RCC 7860 (cell line): ENCODE measurements around the gene RPP25L.
A peak's percentile ranks its signal among the peaks of the same experiment; 100 is the strongest.

Source experiments
- DNase-seq: peaks from one replicate; pipeline ENCODE4 v3.0.0-alpha.2; 2015; ENCODE audit warnings: low spot score
- FAIRE-seq: peaks from 2 replicates; lab custom pipeline; 2012; peaks lifted over from hg19 to GRCh38; lab: Jason Lieb, UNC

RPP25L gene

GRCh38 chr9:34612788-34613390 lies 992 bp upstream of the RPP25L start:
- no peak for FAIRE-seq
- DNase-seq: peak; percentile 38

DNA sequence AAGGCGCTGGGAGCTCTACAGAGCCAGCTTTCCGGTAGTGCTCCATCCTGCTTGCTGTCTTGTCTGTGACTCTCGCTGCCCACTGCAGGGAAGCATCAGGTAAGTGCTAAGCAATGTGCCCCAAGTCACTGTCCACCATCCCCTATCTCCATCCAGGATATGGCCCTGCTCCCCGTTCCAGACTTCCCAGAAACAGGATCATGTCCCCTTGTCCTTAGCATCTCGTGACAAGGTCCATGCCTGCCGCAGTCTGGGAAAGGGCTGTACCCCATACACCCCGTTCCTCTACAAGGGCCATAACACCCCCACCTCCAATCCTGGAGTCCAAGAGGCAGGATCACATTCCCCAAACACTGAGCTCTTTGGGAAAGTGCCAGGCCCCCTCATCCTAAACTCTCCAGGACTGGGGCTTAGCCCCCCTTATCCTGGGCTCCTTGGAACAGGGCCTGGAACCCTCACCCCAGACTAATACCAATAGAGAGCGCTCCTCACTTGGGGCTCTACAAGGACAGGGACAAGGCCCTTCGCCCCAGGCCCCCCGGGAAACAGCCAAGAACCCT lies 566 bp downstream of the RPP25L start:
- DNase-seq (no peak), FAIRE-seq (no peak)

- DNase-seq: no peak
- FAIRE-seq: no peak
Observed at GRCh38 chr9:34610434-34611206, 1.3 kb downstream of the RPP25L start.

DNA sequence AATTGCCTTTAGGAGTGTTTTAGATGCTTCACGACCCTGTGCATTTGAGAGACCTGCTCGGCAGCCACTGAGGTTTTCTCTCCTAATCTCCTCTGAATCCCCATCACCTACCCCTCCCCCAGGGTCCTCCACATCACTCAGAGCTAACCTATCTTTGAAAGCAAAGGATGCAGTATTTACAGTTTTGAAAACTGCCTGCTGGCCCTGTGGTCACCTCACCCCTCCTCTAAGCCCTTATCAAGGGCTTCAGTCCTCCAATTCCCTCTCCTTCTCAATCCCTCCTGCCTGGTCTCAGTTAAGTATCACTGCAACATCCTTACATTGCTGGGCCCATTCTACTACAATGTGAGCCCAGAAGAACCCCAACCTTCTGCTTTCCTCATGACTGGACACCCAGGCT lies 4.6 kb downstream of the RPP25L start:
- DNase-seq (no peak), FAIRE-seq (no peak)

DNA sequence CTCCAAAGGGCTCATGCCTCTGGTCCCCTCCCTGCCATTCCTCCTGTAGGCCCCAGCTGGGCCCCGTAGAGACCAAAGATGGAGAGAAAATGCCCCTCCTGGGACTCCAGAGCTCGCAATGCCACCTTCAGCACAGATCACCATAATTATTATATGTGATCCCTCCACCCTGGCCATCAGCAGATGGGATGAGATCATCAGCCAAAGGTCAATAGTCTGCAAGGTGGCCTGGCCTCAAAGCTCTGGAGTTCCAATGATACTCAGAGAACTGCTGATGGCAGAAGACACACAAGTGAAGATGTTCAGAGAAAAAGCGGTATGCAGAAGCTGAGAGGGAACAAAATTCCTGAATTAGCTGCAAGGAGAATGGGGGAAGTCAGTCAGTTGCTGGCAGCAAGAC lies 5.0 kb downstream of the RPP25L start:
- no peak for FAIRE-seq
- DNase-seq: no peak

DNA sequence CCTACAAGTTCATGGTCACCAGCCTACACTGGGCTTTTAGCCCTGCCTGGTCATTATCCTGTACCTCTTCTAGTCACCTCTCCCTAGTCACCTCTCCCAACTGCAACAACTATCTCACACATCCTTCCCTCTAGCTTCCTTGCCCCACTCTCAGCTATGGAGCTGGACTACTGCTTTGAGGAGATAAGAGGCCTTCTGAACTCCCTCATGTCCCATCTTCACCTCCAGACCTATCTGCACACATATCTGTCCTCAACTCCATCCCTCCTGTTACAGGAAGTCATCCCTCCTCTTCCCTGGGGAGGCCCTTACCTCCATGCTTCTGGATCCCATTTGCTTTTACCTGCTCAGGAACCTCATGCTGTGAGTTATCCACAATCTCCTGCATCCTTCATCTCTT lies 5.7 kb downstream of the RPP25L start:
- DNase-seq (no peak), FAIRE-seq (no peak)

GRCh38 chr9:34603610-34604231 lies 8.2 kb downstream of the RPP25L start:
- DNase-seq: peak; percentile 35
- FAIRE-seq: no peak

DNA sequence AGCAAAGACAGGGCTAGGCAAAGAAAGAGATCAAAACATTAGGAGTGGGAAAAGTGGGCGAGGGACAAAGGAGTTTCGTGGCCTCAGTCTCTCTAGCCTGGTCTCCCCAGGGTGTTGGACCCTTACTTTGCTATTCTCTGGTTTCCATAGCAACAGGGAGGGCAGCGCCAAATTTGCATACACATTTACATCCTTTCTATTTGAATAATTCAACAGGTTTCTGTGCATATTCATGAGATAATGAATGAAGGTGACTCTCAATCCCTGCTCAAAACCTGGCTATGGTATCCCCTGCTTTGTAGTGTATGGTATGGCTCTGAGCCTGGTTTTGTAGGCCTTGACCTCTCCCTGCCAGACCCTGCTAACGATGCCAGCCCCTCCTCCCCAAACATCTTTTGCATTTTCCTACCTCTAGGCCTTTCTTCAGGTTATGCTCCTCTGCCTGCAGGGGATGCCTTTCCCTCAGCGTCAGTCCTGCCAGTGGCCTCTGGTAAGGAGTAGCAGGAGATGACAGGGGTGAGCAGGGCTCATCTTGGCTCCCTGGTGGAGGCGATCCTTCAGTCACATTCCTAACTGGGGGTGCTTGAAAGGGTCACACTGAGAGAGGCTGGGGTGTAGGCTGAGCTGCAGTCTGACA lies 9.8 kb downstream of the RPP25L start:
- no peak for FAIRE-seq
- DNase-seq: no peak

GRCh38 chr9:34600908-34601307 lies 11.0 kb downstream of the RPP25L start:
- no peak for FAIRE-seq
- no peak for DNase-seq

GRCh38 chr9:34599546-34599945 lies 12.4 kb downstream of the RPP25L start:
- DNase-seq (no peak), FAIRE-seq (no peak)

DNA sequence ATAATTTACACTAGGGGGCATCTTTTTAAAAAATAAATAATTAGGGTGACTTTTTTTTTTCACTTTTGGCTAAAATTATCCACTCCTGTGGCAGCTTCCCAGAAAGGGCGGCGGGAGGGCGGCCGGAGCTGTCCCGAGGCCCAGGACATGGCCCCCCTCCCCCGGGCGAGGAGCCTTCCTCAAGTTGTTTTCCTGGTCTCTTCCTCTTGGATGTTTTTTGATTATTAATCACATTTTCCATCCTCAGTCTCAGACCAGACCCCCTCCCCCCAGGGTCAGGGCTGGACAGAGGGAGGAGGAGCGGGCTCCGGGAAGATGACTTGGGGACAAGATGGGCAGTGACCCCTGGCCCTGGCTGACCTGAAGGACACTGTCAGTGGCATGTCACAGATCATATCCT lies 17.7 kb downstream of the RPP25L start:
- DNase-seq (no peak), FAIRE-seq (no peak)

- FAIRE-seq (no peak), DNase-seq (no peak)
Observed at GRCh38 chr9:34592895-34593601, 18.8 kb downstream of the RPP25L start.

DNA sequence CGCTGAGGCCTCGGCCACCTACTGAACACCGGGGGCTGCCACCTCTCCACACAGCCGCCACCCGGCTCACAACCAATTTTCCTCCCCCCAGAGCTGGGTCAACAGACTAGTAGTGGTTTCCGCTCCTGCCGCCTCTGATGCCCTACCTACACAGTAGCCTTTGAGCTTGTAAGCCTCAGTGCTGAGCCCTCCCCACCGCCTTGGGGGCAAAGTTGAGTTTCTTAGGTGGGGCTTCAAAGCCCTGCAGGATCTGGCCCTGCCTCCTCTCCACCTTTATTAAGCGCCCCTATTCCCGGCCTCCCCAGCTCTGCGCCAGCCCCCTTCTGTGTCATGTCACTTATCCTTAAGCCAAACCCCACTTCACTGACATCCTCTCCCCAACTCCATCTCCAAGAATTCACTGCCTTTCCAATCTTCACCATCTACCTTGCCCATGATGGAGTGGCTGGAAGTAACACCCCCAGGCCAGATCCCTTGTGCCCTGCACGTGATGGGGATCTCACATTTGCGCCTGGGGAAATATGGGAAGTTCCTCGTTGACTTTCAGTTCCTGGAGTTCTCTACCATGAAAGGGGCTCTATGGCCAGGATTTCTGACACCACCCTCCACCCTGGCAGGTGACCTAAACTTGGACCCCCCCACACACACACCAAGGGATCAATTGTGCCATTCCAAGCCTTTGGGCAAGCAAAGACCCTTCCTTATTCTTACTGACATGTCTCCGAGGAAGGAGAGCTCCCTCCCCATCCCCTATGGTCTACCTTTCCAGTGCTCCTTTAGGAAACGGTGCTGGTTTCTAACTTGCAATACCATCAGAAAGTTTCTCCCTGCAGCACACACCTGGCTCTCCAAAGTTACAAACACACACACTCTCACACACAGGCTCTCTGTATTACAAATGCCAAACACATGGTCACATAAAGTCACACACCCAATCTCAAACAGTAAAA lies 19.7 kb downstream of the RPP25L start:
- DNase-seq (no peak), FAIRE-seq (no peak)

DNA sequence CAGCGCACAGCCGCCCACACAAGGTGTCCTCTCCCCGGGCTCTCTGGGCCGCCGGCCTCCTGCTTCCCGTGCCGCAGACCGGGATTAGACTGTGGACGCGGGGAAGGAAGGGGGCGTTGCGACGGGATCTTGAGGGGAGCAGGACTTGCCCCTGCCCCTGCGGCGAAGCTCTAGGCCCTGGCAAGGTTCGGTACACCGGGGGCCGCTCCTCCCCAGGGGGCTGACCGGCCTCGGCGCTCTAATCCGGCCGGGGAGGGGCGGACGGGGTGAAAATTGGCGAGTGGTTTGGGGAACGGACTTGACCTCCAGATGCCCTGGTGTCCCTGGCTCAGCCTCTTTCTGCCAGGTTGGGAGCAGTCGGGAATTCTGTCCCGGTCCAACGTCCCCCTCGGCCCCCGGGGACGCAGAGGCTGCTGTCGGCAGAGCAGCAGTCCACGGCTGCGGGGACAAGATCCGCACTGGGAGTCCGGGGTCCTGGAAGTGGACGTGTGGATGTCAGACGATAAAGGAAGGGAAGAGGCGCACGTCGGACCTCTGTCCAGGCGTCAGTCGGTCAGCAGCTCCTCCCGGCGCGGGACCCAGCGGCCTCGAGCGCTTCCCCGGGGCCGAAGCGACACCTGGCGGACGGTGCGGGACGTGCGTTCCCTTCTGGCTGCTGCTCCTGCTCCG lies 20.5 kb downstream of the RPP25L start:
- FAIRE-seq: no peak
- DNase-seq: peak; percentile 27

GRCh38 chr9:34590381-34591247 lies 21.3 kb downstream of the RPP25L start:
- DNase-seq (no peak), FAIRE-seq (no peak)

DNA sequence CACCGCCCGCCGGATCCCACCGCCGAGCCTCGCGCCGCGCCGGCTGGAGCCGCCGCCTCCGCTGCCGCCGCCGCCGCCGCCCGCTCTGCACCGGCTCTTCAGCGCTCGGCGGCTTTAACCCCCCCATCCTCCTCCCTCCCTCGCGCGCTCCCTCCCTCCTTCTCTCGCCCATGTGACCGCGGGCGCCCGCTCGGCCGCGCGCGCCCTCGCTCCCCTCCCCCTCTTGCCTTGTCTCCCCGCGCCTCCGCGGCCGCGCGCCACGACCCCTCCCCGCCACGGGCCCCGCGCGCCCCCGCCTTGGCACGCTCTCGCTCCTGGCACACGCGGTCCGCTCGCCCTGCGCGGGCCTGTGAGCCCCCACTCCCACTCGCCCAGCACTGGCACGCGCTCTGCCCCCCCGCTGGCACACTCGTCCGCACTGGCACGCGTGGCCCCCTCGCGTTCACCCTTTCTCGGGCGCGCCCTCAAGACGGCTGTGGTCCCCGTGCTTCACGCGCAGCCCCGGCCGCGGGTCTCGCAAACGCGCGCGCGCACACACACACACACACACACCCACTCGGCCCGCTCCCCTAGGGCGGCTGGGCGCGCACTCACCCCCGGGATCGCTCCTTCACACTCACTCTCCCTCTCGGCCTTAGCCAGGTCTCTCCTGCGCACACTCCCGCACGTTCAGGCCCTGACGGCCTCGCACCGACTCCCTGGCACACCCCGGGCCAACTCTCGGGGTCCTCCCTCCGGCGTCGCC lies 22.1 kb downstream of the RPP25L start, which contains the start of gene CNTFR:
TSS of gene CNTFR (minus strand) at position 89 of the 745 bp plus-strand sequence. CDS start 20,743 bp downstream, outside the sequence.
- FAIRE-seq (no peak), DNase-seq (no peak)
